ENCODE measurements around the gene IGSF21. TPM values are rescaled to one million over a fixed set of nuclear protein-coding genes. Genes with fewer than 3 reads are reported as not detected.
A peak's percentile ranks its signal among the peaks of the same experiment; 100 is the strongest.

The IGSF21 gene
- total RNA-seq, 1 experiment from 2014 or later = 5.2 TPM

- Histone ChIP-seq H3K23me2 (ENCODE audit: insufficient read length, low read depth, low read length, poor library complexity, severe bottlenecking) (no peaks in the 10 kb centered on the region), H4K91ac (ENCODE audit: insufficient read length, low read depth, low read length) (no peak overlapping the region), H3K56ac (ENCODE audit: insufficient read length, low read depth, low read length) (no peak overlapping the region), H2AK5ac (ENCODE audit: insufficient read length, low read length) (no peak overlapping the region), H2BK20ac (ENCODE audit: low read depth, low read length, poor library complexity, severe bottlenecking) (no peak overlapping the region), H3K4ac (ENCODE audit: low read depth, low read length) (no peak overlapping the region; the same call in 1 of the 2 replicates), H3K23ac (ENCODE audit: insufficient read length, low read depth, low read length) (no peak overlapping the region), H3T11ph (ENCODE audit: low read length) (no peak overlapping the region), H3K4me2 (ENCODE audit: insufficient read depth, insufficient read length, low read length) (no peak overlapping the region), H4K8ac (replicated peaks; ENCODE audit: insufficient read length, low read depth, low read length) (no peak overlapping the region), H2BK5ac (ENCODE audit: insufficient read length, low read length) (no peak overlapping the region), H2BK15ac (ENCODE audit: low read depth, low read length) (no peak overlapping the region), H4K20me1 (ENCODE audit: control insufficient read depth, insufficient read depth, insufficient read length) (no peaks in the 10 kb centered on the region), H3K79me1 (ENCODE audit: insufficient read depth, low read depth, low read length, poor library complexity, severe bottlenecking) (no peaks in the 10 kb centered on the region), H2AFZ (ENCODE audit: low read length) (no peak overlapping the region), H3K79me2 (ENCODE audit: insufficient read depth, low read length) (0 out of 2 replicates have a peak, but pooled peaks cover 2% of the 10 kb centered on the region), H3K9me3 (ENCODE audit: control insufficient read depth, low read depth, low read length) (no peaks in the 10 kb centered on the region), H3K27me3 (ENCODE audit: insufficient read depth, low read length) (no peaks in the 10 kb centered on the region), H2BK120ac (ENCODE audit: low read depth, low read length, poor library complexity, severe bottlenecking) (no peak overlapping the region), H3K4me1 (ENCODE audit: insufficient read depth, low read length) (0 out of 2 replicates have a peak, but pooled peaks cover 2% of the 10 kb centered on the region), H4K5ac (ENCODE audit: insufficient read length, low read depth, low read length) (no peak overlapping the region), H2BK12ac (ENCODE audit: insufficient read length, low read depth, low read length) (no peak overlapping the region), H3K27ac (ENCODE audit: insufficient read length, low read depth, low read length) (no peak overlapping the region), H3K18ac (ENCODE audit: insufficient read length, low read depth, low read length) (no peak overlapping the region), H3K14ac (ENCODE audit: insufficient read depth, low read length) (no peak overlapping the region), H3K9ac (ENCODE audit: extremely low read depth, insufficient read length, low read length) (no peak overlapping the region)
- no peak for TF ChIP-seq CTCF (conservative IDR thresholded peaks at IDR 0.05)
- H3K36me3 Mint-ChIP-seq (ENCODE audit: insufficient read depth in 1 of 3, low read depth in 3 of 3) = no peaks in the 10 kb centered on the region
- H3K4me3 Mint-ChIP-seq = no peak overlapping the region
- peaks cover 10 to 21% of the 10 kb centered on the region in 2 experiments for H3K4me1 Mint-ChIP-seq
- DNase-seq = no peak
- no CpG with 5 or more reads among the region's 8 CpGs for WGBS (ENCODE audit: extremely low coverage, insufficient read length, low lambda C conversion rate)
- H3K9me3 Mint-ChIP-seq = no peaks in the 10 kb centered on the region
- H3K27me3 Mint-ChIP-seq (ENCODE audit: low read depth) = peaks cover 3% of the 10 kb centered on the region
- H3K27ac Mint-ChIP-seq = peak overlapping the region in 2 of 3 experiments; percentile 12 to 85; a peak in 3 of 7 replicates
Observed at GRCh38 chr1:18166929-18167328, 59.3 kb downstream of the IGSF21 start.

All from H9 (cell line).